Measurements from ENCODE around the gene APOA4. TPM values are rescaled to one million over a fixed set of nuclear protein-coding genes. Genes with fewer than 3 reads are reported as not detected.

APOA4 gene
- total and polyA plus RNA-seq, 9 of the 15 experiments (the other 6 are each of a cell fraction or from before 2014, with no cell fraction given) = 0.07 TPM; not detected in 8

DNA sequence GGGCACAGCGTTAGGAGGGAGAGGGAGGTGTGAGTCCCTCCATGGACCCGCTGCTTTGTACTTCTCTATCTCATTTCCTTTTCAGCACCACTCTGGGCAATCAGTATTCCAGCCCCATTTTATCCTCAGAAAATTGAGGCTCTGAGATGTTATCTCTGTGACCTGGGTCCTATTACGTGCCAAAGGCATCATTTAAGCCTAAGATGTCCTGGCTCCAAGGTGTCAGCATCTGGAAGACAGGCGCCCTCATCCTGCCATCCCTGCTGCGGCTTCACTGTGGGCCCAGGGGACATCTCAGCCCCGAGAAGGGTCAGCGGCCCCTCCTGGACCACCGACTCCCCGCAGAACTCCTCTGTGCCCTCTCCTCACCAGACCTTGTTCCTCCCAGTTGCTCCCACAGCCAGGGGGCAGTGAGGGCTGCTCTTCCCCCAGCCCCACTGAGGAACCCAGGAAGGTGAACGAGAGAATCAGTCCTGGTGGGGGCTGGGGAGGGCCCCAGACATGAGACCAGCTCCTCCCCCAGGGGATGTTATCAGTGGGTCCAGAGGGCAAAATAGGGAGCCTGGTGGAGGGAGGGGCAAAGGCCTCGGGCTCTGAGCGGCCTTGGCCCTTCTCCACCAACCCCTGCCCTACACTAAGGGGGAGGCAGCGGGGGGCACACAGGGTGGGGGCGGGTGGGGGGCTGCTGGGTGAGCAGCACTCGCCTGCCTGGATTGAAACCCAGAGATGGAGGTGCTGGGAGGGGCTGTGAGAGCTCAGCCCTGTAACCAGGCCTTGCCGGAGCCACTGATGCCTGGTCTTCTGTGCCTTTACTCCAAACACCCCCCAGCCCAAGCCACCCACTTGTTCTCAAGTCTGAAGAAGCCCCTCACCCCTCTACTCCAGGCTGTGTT lies 5.8 kb upstream of the APOA4 start:
- DNase-seq (ENCODE audit: extremely low read depth in 1 of 4, low spot score in 3 of 4) = peak in 3 of 4 experiments; percentile 35 to 51 (median 49)
- H3K79me2 ChIP-seq (ENCODE audit: control insufficient read depth, insufficient read depth, low read length) = no peaks in the 10 kb centered on the region
- ATAC-seq = peak; percentile 22; the same call in 2 of the 3 replicates
- H3K4me1 ChIP-seq (replicated peaks in 1 of 2; ENCODE audit: control insufficient read depth in 2 of 2, insufficient read depth in 2 of 2, low read length in 2 of 2) = peaks cover 8 to 29% of the 10 kb centered on the region in 2 experiments; a peak in 4 of 5 replicates
- H4K20me1 ChIP-seq (replicated peaks; ENCODE audit: control insufficient read depth, insufficient read depth, low read length) = no peaks in the 10 kb centered on the region
- CTCF ChIA-PET (ENCODE audit: low intra/inter-chr PET ratio) = no interaction called here
- H3K9me3 ChIP-seq (replicated peaks; ENCODE audit: control insufficient read depth, insufficient read depth, low read depth, low read length) = no peaks in the 10 kb centered on the region
- intact Hi-C loops (cut with micrococcal nuclease) (no loop called here), in situ Hi-C loops (cut with MboI) (no loop called here)
- no peak overlapping the region for H3K4me3 ChIP-seq
- 24% methylated on average over 7 of the region's 16 CpGs for WGBS (ENCODE audit: insufficient coverage, low coverage, missing lambda C conversion rate)
- FAIRE-seq = no peak
- H3K27ac ChIP-seq (ENCODE audit: extremely low read depth, low read depth, low read length) = no peak overlapping the region
- 0 out of 2 replicates have a peak overlapping the region, but pooled peaks have one; percentile 24 for H2AFZ ChIP-seq (ENCODE audit: low read depth, low read length)
- 0 out of 4 replicates have a peak overlapping the region, but pooled peaks of 1 of the 2 experiments have one; percentile 35 for H3K9ac ChIP-seq (ENCODE audit: insufficient read depth in 1 of 2, low read depth in 2 of 2, low read length in 2 of 2)
- H3K27me3 ChIP-seq (ENCODE audit: control insufficient read depth in 2 of 2, insufficient read depth in 2 of 2, low read length in 2 of 2) = peaks cover 0 to 7% of the 10 kb centered on the region in 2 experiments; a peak in 2 of 5 replicates
- TF ChIP-seq TFE3 (CRISPR knock-in tag; IDR thresholded peaks at IDR 0.05) (no peak), SIX5 (IDR thresholded peaks at IDR 0.05; ENCODE audit: borderline replicate concordance in 1 of 2, insufficient read depth in 1 of 2, low read depth in 1 of 2, low read length in 2 of 2) (no peak), NFXL1 (CRISPR knock-in tag; IDR thresholded peaks at IDR 0.05) (no peak), JUN (IDR thresholded peaks at IDR 0.05; ENCODE audit: borderline replicate concordance, low read depth, low read length) (no peak), JUN (CRISPR knock-in tag; IDR thresholded peaks at IDR 0.05; ENCODE audit: borderline replicate concordance) (no peak), POLR2A (conservative IDR thresholded peaks at IDR 0.05) (no peak), MAZ (CRISPR knock-in tag; conservative IDR thresholded peaks at IDR 0.05 in 1 of 2, IDR thresholded peaks at IDR 0.05 in 1 of 2) (no peak), ZNF384 (IDR thresholded peaks at IDR 0.05; ENCODE audit: low read depth, low read length) (no peak), RAD21 (CRISPR knock-in tag; conservative IDR thresholded peaks at IDR 0.05 in 1 of 2, IDR thresholded peaks at IDR 0.05 in 1 of 2) (no peak), NR1H2 (CRISPR knock-in tag; IDR thresholded peaks at IDR 0.05) (no peak)
- no peak overlapping the region for H3K4me2 ChIP-seq (ENCODE audit: insufficient read depth, low read length)
- BruUV-seq (replicated peaks) = no TSS peak
- no peaks in the 10 kb centered on the region for H3K36me3 ChIP-seq (ENCODE audit: control insufficient read depth, insufficient read depth, low read length)
- H3K9me1 ChIP-seq (ENCODE audit: control insufficient read depth, insufficient read depth, low read length) = no peaks in the 10 kb centered on the region
- POLR2A ChIA-PET = interaction anchor here (0.6 to 1.6 kb wide), 3 partner anchors 8 to 38 kb away, joined by 3 to 6 read pairs (median 3); no protein-coding TSS in a partner anchor
